ENCODE results near the gene PAPLN.

PAPLN gene

GRCh38 chr14:73221945-73222344 lies 15.4 kb upstream of the PAPLN start:
- Histone ChIP-seq H3K4me3 (ENCODE audit: low read depth in 1 of 2, low read length in 1 of 2) (no peak overlapping the region), H3K36me3 (peaks cover 98% of the 10 kb centered on the region), H3K4me1 (ENCODE audit: control insufficient read depth in 1 of 2, insufficient read depth in 1 of 2, low read depth in 1 of 2, low read length in 1 of 2) (no peaks in the 10 kb centered on the region), H3K9me3 (no peaks in the 10 kb centered on the region), H3K27me3 (no peaks in the 10 kb centered on the region), H3K27ac (no peak overlapping the region)
- TF ChIP-seq CTCF (IDR thresholded peaks at IDR 0.05), result no peak

GRCh38 chr14:73223049-73223448 lies 14.3 kb upstream of the PAPLN start:
- Histone ChIP-seq H3K27ac (no peak overlapping the region), H3K4me1 (ENCODE audit: control insufficient read depth in 1 of 2, insufficient read depth in 1 of 2, low read depth in 1 of 2, low read length in 1 of 2) (no peaks in the 10 kb centered on the region), H3K4me3 (ENCODE audit: low read depth in 1 of 2, low read length in 1 of 2) (no peak overlapping the region), H3K36me3 (peaks cover 98% of the 10 kb centered on the region), H3K27me3 (no peaks in the 10 kb centered on the region), H3K9me3 (no peaks in the 10 kb centered on the region)
- no peak for TF ChIP-seq CTCF (IDR thresholded peaks at IDR 0.05)

GRCh38 chr14:73225496-73225895 lies 11.8 kb upstream of the PAPLN start:
- H3K27ac ChIP-seq, result no peak overlapping the region
- peaks cover 95% of the 10 kb centered on the region for H3K36me3 ChIP-seq
- no peaks in the 10 kb centered on the region for H3K27me3 ChIP-seq
- TF ChIP-seq CTCF (IDR thresholded peaks at IDR 0.05), result no peak
- H3K4me3 ChIP-seq (ENCODE audit: low read depth in 1 of 2, low read length in 1 of 2), result no peak overlapping the region
- no peaks in the 10 kb centered on the region for H3K4me1 ChIP-seq (ENCODE audit: control insufficient read depth in 1 of 2, insufficient read depth in 1 of 2, low read depth in 1 of 2, low read length in 1 of 2)
- H3K9me3 ChIP-seq, result no peaks in the 10 kb centered on the region

- Histone ChIP-seq H3K27me3 (peaks cover 16% of the 10 kb centered on the region), H3K9me3 (no peaks in the 10 kb centered on the region), H3K27ac (no peak overlapping the region), H3K4me1 (ENCODE audit: control insufficient read depth in 1 of 2, insufficient read depth in 1 of 2, low read depth in 1 of 2, low read length in 1 of 2) (no peaks in the 10 kb centered on the region), H3K36me3 (peaks cover 69% of the 10 kb centered on the region), H3K4me3 (ENCODE audit: low read depth in 1 of 2, low read length in 1 of 2) (no peak overlapping the region)
- no peak for TF ChIP-seq CTCF (IDR thresholded peaks at IDR 0.05)
Measured at GRCh38 chr14:73227812-73228781, 9.2 kb upstream of the PAPLN start.

- H3K36me3 ChIP-seq, result peaks cover 50% of the 10 kb centered on the region
- H3K27ac ChIP-seq, result no peak overlapping the region
- H3K4me1 ChIP-seq (ENCODE audit: control insufficient read depth in 1 of 2, insufficient read depth in 1 of 2, low read depth in 1 of 2, low read length in 1 of 2), result no peaks in the 10 kb centered on the region
- H3K9me3 ChIP-seq, result no peaks in the 10 kb centered on the region
- no peak overlapping the region for H3K4me3 ChIP-seq (ENCODE audit: low read depth in 1 of 2, low read length in 1 of 2)
- no peak for TF ChIP-seq CTCF (IDR thresholded peaks at IDR 0.05)
- peaks cover 35% of the 10 kb centered on the region for H3K27me3 ChIP-seq
Measured at GRCh38 chr14:73230051-73230450, 7.3 kb upstream of the PAPLN start.
